Activated T-cell treated with anti-CD3 and anti-CD28 coated beads for 4 hours (primary cell): Measurements from ENCODE around the gene VEGFA.

Experiments used
- DNase-seq: peaks from one replicate; pipeline ENCODE4 v3.0.0-alpha.2; 2020

VEGFA gene

DNA sequence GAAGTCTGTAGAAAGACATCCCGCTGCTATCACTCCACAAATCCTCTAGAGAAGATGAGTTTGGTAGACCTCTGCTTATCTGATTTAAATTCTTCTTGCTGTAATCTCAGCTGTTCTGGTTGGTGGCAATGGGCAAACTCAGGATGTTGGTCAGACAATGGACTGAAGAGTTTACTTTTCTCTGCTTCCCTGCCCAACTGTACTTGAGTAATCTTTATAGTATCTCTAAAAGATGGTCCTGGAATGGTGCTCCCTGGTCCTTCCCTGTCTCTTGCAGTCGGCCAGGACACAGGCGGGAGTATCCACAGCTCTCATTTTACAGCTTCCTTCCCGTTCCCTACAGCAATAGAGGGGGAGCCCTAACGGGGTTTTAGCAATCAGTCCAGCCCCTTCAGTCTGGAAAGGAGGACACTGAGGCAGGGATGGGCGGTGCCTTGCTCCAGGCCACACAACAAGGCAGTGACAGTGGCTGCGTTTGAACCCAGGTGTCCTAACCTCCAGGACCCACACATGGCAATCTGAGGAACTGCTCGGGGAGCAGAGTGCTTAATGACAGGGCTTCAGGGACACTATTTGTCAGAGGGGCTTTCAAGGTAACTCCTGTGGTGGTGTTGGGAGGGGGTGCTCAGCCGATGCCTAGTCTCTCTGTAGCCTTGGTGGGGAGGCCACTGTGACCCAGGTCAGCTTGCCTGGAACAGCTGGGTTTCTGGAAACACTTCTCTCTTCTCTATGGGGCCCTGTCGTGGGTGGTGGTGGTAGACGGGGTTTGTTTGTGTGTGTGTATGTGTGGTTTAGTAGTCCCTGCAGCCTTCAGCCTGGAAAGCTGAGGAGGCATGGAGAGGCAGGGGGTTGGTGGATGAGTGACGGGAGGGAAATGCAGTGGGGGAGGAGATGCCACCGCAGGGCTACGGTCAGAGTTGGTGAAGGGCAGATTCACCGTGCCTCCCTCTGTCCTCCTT lies 9.5 kb upstream of the VEGFA start:
- no peak for DNase-seq

DNA sequence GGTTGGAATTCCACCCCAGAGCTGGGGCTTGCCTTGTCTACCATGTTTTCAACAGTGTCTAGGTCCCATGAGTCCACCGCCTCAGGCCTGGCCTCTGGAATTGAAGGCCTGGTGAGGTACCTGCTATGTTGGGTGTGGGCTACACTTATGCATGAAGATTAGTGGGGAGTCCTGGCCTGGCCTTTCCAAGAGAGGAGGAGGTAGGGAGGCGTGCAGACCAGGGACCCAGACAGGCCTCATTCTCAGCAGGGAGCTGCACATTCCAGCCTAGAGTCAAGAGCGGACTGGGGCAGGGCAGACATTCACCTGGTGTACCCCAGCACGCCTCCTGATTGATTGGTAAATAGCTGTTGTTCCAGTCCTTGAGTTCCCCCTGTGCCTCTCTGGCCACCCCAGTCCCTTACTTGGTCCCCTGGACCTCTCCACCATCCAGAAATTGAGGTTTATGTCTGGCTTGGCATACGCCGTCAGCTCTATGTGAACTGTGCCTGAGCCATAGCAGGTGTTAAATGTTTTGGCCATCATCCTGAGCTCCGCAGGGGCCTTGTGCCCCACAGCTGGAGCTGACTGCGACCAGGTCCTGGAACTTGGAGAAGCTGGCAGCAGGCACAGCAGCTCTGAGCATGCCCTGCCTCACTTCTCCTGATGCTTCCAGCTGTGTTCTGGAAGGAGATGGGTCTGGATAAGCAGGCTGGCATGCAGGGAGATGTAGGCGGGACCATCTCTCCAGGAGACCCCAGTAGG lies 8.2 kb upstream of the VEGFA start:
- no peak for DNase-seq

DNA sequence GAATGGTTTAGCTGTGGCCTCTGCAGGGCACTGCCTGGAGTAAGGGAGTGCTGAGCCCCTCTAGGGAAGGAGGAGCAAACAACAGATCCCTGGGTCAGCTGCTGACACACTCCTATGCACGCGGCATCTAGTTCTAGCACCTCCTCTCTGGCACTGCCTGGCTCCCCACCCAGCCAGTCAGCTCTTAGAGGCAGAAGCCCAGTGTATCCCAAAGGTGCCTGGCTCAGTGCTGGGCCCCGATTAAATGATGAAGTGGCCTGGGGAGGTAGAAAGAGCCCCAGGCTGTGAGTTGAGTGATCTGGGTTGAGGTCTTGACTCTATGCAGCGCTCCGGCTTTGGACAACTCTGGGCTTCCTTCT lies 7.6 kb upstream of the VEGFA start:
- no peak for DNase-seq

DNA sequence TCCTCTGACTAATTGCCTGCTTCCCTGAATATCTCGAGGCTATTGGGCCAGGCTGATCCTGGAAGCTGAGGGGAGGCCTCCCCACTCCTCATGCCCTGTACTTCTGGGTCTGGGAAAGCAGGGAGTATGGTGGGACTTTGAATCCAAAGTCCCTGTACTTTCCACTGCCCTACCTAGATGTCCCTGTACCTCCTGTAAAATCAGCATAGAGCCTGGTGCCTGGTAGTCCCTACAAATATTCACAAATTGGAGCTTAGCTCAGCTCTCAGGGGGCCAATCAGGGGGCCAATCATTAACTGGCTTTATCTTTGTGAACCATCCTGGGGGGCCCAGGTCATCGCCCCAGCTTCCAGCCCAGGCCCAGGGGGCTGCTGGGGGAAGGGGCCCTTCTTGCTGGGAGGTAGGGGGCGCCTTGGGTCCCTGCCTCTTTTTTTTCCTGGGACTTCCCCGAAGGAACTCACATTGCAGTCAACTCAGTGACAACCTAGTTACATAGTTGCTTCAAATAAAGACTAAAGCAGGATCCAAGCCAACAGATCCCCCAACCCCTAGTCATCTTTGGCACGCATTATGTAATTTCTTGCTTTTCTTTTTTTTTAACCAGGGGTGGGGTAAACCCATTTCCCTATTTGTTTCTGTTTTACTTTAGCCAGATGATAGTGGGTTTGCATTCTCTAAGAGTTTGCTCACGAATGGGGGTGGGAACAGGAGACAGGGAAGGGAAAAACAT lies 6.9 kb upstream of the VEGFA start:
- no peak for DNase-seq

DNA sequence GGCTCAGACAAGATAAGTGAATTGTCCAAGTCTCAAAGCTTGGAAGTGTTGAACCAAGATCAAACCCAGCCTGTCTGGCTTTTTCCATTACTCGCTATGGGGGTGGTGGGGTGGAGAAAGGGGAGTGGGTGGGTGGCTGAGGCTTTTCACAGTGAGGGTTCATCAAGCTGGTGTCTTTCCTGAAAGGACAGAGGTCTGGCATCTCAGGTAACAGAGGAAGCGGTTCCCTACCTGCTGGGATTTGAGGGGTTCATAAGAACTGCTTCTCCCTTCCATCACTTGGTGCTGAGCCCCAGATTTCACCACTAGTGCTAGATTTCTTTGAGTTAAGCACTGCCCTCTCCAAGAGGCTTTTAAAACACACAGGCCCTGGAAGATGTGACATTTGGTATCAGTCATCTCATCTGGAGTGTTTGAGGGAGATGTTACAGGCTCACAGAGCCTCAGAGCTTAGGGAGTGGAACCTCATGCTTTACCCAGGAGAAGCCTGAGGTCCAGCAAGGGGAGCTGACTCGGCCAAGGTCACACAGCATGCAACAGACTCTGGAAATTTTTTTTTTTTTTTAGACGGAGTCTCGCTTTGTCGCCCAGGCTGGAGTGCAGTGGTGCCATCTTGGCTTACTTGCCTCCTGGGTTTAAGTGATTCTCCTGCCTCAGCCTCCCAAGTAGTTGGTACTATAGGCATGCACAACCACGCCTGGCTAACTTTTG lies 6.0 kb upstream of the VEGFA start:
- DNase-seq, result no peak

DNA sequence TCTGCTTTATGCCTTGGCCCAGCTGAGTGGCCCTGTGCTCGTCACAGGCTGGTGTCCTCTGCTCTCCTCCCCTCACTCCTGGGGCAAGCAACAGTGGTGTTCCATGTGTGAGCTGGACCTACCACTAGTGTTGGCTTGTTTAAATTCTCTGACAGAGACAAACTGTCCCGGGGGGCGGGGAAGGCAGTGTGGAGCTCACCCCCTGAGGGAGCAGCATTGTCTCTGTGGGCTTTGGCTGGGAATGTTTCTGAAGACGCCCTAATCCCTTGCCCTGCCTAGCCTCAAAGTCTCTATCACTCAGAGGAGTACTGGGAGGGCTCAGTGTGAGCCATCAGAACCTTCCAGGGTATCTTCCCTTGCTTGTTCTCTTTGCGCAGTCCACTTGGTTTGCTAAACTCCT lies 5.2 kb upstream of the VEGFA start:
- no peak for DNase-seq

DNA sequence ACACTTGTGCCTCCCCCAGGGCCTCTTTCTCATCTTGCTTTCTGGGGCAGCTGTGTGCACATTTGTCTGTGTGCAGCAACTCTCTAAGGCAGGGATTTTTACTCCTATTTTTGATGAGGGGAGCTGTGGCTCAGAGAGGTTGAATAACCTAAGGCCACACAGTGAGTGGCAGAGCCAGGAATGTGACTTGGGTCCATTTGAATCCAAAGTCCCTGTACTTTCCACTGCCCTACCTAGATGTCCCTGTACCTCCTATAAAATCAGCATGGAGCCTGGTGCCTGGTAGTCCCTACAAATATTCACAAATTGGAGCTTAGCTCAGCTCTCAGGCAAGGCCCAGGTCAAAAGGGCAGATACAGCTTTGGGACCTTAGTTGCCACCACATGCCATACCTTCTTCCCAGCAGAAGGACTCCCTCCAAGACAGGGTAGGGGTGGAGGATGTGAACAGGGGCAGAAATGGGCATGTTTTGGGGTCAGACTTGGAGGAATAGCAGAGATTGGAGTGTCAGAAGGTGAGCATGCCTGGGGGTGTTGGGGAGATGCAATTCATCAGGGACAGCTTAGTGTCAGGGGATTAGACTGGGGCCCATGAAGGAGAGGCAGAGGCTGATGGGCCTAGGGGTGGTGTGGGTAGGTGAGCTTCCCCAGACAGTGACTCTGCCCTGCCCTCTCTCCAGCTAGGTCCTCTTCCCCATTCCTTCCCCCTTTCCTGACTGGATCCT lies 4.1 kb upstream of the VEGFA start:
- DNase-seq, result no peak

DNA sequence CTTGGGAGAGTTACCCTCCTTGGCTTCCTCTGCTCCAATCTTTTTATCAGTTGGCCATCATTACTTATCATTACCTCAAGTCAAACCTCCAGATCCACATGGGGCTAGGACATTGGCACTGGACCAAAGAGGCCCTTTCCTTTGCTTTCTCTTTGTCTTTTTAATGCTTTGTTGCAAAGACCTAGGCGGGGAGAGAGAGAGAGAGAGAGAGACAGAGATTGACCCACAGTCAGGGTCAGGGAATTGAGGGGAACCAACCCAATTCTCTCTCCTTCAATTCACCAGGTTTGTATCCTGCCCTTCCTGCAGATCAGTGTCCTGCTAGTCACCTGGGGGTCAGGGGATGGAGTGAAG lies 3.5 kb upstream of the VEGFA start:
- no peak for DNase-seq

DNA sequence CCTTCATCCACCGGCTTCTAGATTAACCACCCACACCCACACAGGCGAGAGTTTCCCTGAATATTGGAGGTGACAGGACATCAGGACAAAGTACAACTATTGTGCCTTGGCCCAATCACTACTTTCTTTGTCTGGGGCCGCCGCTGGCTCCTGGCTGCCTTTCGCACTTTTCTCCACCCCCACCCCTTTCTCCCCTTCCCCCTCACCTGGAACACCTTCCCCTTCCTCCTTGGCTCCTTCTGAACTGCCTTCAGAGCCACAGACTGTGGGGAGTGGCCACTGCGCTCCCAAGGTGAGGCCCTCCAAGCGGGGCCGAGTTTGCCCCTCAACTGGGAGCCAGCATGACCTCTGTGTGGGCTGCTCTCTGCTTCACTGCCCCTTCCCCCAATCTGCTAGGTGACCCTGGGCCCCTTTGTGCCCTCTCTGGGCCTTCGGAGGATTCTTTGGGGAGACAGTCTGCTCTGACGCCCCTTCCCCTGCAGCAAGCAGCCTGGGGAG lies 3.0 kb upstream of the VEGFA start:
- no peak for DNase-seq

DNA sequence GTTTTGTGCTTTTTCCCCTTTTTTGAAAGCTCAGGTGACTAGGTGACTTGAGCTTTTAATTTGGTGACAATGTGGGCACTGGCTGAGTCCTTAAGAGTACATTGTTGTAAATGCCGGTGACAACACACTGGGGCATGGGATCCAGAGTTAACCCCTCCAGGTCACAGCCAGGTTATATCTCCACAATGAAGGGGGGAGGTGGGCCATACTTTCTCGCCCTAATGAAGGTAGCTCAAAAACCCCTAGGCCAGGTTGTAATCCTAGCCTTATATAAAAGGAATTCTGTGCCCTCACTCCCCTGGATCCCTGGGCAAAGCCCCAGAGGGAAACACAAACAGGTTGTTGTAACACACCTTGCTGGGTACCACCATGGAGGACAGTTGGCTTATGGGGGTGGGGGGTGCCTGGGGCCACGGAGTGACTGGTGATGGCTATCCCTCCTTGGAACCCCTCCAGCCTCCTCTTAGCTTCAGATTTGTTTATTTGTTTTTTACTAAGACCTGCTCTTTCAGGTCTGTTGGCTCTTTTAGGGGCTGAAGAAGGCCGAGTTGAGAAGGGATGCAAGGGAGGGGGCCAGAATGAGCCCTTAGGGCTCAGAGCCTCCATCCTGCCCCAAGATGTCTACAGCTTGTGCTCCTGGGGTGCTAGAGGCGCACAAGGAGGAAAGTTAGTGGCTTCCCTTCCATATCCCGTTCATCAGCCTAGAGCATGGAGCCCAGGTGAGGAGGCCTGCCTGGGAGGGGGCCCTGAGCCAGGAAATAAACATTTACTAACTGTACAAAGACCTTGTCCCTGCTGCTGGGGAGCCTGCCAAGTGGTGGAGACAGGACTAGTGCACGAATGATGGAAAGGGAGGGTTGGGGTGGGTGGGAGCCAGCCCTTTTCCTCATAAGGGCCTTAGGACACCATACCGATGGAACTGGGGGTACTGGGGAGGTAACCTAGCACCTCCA lies 2.2 kb upstream of the VEGFA start:
- no peak for DNase-seq

DNA sequence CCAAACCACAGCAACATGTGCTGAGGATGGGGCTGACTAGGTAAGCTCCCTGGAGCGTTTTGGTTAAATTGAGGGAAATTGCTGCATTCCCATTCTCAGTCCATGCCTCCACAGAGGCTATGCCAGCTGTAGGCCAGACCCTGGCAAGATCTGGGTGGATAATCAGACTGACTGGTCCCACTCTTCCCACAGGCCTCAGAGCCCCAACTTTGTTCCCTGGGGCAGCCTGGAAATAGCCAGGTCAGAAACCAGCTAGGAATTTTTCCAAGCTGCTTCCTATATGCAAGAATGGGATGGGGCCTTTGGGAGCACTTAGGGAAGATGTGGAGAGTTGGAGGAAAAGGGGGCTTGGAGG lies 1.5 kb upstream of the VEGFA start:
- no peak for DNase-seq

DNA sequence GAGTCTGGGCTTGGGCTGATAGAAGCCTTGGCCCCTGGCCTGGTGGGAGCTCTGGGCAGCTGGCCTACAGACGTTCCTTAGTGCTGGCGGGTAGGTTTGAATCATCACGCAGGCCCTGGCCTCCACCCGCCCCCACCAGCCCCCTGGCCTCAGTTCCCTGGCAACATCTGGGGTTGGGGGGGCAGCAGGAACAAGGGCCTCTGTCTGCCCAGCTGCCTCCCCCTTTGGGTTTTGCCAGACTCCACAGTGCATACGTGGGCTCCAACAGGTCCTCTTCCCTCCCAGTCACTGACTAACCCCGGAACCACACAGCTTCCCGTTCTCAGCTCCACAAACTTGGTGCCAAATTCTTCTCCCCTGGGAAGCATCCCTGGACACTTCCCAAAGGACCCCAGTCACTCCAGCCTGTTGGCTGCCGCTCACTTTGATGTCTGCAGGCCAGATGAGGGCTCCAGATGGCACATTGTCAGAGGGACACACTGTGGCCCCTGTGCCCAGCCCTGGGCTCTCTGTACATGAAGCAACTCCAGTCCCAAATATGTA lies 957 bp upstream of the VEGFA start:
- DNase-seq, result no peak

DNA sequence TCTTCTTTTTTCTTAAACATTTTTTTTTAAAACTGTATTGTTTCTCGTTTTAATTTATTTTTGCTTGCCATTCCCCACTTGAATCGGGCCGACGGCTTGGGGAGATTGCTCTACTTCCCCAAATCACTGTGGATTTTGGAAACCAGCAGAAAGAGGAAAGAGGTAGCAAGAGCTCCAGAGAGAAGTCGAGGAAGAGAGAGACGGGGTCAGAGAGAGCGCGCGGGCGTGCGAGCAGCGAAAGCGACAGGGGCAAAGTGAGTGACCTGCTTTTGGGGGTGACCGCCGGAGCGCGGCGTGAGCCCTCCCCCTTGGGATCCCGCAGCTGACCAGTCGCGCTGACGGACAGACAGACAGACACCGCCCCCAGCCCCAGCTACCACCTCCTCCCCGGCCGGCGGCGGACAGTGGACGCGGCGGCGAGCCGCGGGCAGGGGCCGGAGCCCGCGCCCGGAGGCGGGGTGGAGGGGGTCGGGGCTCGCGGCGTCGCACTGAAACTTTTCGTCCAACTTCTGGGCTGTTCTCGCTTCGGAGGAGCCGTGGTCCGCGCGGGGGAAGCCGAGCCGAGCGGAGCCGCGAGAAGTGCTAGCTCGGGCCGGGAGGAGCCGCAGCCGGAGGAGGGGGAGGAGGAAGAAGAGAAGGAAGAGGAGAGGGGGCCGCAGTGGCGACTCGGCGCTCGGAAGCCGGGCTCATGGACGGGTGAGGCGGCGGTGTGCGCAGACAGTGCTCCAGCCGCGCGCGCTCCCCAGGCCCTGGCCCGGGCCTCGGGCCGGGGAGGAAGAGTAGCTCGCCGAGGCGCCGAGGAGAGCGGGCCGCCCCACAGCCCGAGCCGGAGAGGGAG lies 580 bp downstream of the VEGFA start:
- peak; percentile 15 for DNase-seq

DNA sequence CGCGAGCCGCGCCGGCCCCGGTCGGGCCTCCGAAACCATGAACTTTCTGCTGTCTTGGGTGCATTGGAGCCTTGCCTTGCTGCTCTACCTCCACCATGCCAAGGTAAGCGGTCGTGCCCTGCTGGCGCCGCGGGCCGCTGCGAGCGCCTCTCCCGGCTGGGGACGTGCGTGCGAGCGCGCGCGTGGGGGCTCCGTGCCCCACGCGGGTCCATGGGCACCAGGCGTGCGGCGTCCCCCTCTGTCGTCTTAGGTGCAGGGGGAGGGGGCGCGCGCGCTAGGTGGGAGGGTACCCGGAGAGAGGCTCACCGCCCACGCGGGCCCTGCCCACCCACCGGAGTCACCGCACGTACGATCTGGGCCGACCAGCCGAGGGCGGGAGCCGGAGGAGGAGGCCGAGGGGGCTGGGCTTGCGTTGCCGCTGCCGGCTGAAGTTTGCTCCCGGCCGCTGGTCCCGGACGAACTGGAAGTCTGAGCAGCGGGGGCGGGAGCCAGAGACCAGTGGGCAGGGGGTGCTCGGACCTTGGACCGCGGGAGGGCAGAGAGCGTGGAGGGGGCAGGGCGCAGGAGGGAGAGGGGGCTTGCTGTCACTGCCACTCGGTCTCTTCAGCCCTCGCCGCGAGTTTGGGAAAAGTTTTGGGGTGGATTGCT lies 1.3 kb downstream of the VEGFA start:
- peak; percentile 63 for DNase-seq

DNA sequence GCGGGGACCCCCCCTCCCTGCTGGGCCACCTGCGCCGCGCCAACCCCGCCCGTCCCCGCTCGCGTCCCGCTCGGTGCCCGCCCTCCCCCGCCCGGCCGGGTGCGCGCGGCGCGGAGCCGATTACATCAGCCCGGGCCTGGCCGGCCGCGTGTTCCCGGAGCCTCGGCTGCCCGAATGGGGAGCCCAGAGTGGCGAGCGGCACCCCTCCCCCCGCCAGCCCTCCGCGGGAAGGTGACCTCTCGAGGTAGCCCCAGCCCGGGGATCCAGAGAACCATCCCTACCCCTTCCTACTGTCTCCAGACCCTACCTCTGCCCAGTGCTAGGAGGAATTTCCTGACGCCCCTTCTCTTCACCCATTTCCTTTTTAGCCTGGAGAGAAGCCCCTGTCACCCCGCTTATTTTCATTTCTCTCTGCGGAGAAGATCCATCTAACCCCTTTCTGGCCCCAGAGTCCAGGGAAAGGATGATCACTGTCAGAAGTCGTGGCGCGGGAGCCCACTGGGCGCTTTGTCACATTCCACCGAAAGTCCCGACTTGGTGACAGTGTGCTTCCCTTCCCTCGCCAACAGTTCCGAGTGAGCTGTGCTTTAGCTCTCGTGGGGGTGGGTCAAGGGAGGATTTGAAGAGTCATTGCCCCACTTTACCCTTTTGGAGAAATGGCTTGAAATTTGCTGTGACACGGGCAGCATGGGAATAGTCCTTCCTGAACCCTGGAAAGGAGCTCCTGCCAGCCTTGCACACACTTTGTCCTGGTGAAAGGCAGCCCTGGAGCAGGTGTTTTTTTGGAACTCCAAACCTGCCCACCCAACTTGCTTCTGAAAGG lies 2.1 kb downstream of the VEGFA start:
- DNase-seq, result peak; percentile 51

DNA sequence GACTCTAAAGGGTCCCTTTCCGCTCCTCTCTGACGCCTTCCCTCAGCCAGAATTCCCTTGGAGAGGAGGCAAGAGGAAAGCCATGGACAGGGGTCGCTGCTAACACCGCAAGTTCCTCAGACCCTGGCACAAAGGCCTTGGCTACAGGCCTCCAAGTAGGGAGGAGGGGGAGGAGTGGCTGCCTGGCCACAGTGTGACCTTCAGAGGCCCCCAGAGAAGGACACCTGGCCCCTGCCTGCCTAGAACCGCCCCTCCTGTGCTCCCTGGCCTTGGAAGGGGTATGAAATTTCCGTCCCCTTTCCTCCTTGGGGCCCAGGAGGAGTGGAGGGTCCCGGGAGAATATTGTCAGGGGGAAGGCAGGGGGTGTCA lies 2.7 kb downstream of the VEGFA start:
- DNase-seq, result no peak

DNA sequence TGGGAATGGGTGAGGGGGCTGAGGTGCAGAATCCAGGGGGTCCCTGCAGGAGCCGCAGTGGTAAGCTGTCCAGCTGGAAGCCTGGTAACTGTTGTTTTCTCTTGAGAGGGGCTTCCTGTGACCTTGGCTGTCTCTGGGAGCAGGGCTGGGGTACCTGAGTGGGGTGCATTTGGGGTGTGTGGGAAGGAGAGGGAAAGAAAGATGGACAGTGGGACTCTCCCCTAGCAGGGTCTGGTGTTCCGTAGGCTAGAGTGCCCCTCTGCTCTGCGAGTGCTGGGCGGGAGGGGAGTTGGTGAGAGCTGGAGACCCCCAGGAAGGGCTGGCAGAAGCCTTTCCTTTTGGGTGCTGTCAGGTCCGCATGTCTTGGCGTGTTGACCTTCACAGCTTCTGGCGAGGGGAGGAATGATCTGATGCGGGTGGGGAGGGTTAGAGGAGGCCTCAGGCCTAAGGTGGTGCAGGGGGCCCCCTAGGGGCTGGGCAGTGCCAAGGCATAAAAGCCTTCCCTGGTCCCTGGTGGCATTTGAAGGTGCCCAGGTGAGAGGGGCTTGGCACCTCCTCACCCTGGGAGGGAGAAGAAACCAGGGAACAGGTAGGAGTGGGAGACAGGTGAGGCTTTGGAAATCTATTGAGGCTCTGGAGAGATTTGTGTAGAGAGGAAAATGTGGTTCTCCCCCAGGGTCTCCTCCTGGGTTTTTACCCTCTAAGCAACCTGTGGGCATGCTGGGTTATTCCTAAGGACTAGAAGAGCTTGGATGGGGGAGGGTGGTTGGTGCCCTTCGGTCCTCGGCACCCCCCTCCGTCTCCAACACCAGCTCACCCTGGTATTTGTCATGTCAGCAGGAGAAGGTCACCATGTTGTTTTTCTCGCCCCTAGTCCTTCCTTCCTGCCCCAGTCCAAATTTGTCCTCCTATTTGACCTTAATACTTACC lies 3.3 kb downstream of the VEGFA start:
- DNase-seq, result peak; percentile 32
